Nephron progenitor cell (in vitro differentiated cells): ENCODE results near the gene PCDHGA1.
"Not testable (repeated sequence)": the region's sequence is repeated elsewhere in the genome, so short reads cannot be mapped to it uniquely, and the experiment has no call there.

ENCODE experiments used
- DNase-seq: peaks from one replicate; pipeline ENCODE4 v3.0.0; 2021
- H3K27ac Mint-ChIP-seq: 2 replicates; pipeline ENCODE4 v1.8.0; 2021; ENCODE audit warnings: mild to moderate bottlenecking, moderate library complexity, mixed read lengths
- H3K27me3 Mint-ChIP-seq: 2 replicates; pipeline ENCODE4 v1.8.0; 2021; ENCODE audit warnings: mild to moderate bottlenecking, low read depth, mixed read lengths; ENCODE audit not compliant: poor library complexity
- H3K36me3 Mint-ChIP-seq: 2 replicates; pipeline ENCODE4 v1.8.0; 2021; ENCODE audit warnings: low read depth, mixed read lengths
- H3K4me1 Mint-ChIP-seq: 2 replicates; pipeline ENCODE4 v1.8.0; 2021; ENCODE audit warnings: mixed read lengths
- H3K4me3 Mint-ChIP-seq: 2 replicates; pipeline ENCODE4 v1.8.0; 2021; ENCODE audit warnings: mild to moderate bottlenecking, moderate library complexity, mixed read lengths
- H3K9me3 Mint-ChIP-seq: 2 replicates; pipeline ENCODE4 v1.8.0; 2021; ENCODE audit warnings: mild to moderate bottlenecking, moderate library complexity, mixed read lengths
- TF ChIP-seq, protein P1 (sequence below): fragments of 200-600 bp; sonication (generic); IDR thresholded peaks from 2 replicates; pipeline ENCODE4 v1.5.0; 2021; ENCODE audit warnings: antibody characterized with exemption

The PCDHGA1 gene

DNA sequence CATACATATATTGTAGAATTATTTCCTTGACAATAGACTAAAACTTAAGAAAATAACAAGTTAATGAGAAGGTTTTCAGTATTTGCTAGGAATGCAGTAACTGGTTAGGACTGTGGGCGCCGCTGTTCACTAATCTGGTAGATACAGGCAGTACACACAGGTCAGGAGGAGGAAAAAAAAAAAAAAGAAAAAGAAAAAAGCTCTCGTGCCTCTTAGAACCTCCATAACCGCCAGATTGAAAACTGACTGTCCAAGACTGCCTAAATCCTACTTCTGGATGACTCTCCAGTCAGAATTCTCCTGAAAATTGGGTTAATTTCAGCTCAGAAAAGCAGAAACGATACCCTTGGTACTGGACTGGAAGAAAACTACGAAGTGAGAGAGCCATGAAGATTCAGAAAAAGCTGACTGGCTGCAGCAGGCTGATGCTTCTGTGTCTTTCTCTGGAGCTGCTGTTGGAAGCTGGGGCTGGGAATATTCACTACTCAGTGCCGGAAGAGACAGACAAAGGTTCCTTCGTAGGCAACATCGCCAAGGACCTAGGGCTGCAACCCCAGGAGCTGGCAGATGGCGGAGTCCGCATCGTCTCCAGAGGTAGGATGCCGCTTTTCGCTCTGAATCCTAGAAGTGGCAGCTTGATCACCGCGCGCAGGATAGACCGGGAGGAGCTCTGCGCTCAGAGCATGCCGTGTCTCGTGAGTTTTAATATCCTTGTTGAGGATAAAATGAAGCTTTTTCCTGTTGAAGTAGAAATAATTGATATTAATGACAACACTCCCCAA is at the start of gene PCDHGA1:
Gene PCDHGA1 (plus strand): TSS at position 216 of the 782 bp plus-strand sequence.
- Mint-ChIP-seq H3K36me3 (peaks cover 18% of the 10 kb centered on the region), H3K27ac (no peak within 1 kb of the TSS), H3K9me3 (peaks cover 92% of the 10 kb centered on the region), H3K27me3 (peaks cover 16% of the 10 kb centered on the region), H3K4me3 (no peak within 1 kb of the TSS), H3K4me1 (no peaks in the 10 kb centered on the region)
- DNase-seq = no peak
- TF ChIP-seq, protein P1, sequence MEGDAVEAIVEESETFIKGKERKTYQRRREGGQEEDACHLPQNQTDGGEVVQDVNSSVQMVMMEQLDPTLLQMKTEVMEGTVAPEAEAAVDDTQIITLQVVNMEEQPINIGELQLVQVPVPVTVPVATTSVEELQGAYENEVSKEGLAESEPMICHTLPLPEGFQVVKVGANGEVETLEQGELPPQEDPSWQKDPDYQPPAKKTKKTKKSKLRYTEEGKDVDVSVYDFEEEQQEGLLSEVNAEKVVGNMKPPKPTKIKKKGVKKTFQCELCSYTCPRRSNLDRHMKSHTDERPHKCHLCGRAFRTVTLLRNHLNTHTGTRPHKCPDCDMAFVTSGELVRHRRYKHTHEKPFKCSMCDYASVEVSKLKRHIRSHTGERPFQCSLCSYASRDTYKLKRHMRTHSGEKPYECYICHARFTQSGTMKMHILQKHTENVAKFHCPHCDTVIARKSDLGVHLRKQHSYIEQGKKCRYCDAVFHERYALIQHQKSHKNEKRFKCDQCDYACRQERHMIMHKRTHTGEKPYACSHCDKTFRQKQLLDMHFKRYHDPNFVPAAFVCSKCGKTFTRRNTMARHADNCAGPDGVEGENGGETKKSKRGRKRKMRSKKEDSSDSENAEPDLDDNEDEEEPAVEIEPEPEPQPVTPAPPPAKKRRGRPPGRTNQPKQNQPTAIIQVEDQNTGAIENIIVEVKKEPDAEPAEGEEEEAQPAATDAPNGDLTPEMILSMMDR = no peak

DNA sequence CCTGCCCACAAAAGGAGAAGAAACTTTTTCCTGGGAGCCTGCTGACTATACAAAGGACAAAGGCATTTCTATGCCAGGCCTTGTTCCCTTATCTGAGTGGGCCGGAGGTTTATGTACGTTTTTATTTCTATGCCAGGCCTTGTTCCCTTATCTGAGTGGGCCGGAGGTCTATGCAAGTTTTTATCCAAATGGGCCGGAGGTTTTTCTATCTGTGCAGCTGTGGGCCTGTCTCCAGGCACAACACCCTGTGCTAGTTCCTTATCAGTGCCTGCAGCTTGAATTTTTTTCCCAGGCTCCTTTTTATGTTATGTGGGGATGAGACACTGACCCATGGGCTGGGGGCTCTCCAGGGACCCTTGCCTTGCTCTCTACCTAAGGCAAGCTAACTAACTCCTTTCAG is 31.9 kb upstream of the PCDHGA1 start:
- no peak overlapping the region for H3K27ac Mint-ChIP-seq

DNA sequence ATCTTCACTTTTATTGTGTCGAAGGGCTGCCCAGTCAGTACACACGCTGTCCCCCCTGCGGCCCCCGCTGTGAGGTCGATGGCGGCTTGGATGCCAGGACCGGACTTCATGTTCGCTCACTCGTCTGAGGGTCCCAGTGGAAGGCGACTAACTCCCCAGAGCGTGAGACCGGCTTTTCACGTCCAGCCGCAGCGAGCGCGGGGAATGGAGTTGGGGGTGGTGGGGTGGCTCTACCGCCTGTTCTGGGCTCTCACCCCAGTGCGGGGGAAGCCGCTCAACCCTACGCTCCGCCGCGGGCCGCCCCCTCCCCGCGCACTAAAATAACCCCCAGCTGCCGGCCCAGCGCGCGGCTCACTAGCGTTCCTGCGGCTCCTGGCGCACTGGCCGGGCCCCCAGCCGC is 26.6 kb upstream of the PCDHGA1 start, which contains the start of gene SLC25A2:
Gene SLC25A2 (minus strand): TSS at position 294 of the 400 bp plus-strand sequence. CDS start 184 bp downstream, at position 110.
- H3K9me3 Mint-ChIP-seq = peaks cover 96% of the 10 kb centered on the region
- no peak within 1 kb of the TSS for H3K4me3 Mint-ChIP-seq

More for the DNA sequence above, 31.9 kb upstream of the PCDHGA1 start:
- peaks cover 98% of the 10 kb centered on the region for H3K9me3 Mint-ChIP-seq
- no peak for DNase-seq
- peaks cover 78% of the 10 kb centered on the region for H3K36me3 Mint-ChIP-seq
- no peaks in the 10 kb centered on the region for H3K4me1 Mint-ChIP-seq
- TF ChIP-seq, protein P1 = no peak
- no peak overlapping the region for H3K4me3 Mint-ChIP-seq
- peaks cover 2% of the 10 kb centered on the region for H3K27me3 Mint-ChIP-seq

DNA sequence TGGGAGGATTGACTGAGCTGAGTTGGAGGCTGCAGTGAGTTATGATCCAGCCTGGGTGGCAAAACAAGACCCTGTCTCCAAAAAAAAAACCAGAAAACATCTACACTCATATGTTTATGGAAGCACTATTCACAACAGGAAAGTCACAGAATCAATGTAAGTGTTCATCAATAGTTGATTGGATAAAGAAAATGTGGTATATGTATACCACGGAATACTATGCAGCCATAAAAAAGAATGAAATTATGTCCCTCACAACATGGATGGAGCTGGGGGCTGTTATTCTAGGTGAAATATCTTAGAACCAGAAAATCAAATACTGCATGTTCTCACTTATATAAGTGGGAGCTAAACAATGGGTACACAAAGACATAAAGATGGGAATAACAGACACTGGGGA is 23.7 kb upstream of the PCDHGA1 start:
- peaks cover 97% of the 10 kb centered on the region for H3K9me3 Mint-ChIP-seq

More for the DNA sequence above, 26.6 kb upstream of the PCDHGA1 start, which contains the start of gene SLC25A2:
- no peaks in the 10 kb centered on the region for H3K4me1 Mint-ChIP-seq
- peaks cover 76% of the 10 kb centered on the region for H3K36me3 Mint-ChIP-seq
- no peak within 1 kb of the TSS for H3K27ac Mint-ChIP-seq
- H3K27me3 Mint-ChIP-seq = no peaks in the 10 kb centered on the region
- DNase-seq = no peak
- TF ChIP-seq, protein P1 = no peak

DNA sequence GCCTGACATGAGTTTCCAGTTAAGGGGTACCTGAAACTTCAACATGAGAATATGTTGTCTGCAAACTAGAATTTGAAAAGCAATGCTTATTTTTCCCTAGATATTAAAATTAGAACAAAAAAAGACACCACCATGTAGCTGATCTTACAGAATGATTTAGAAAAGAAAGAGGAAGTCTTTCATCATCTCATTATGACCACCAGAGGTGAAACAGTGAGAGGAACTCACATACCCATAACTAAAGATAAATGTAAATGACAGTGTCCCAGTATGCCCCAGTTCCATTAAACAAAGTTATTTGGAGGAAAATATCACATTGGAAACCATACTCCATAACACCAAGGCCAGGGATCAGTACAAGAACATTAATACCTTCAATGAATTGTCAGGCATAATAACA is 16.6 kb upstream of the PCDHGA1 start:
- TF ChIP-seq, protein P1 = no peak
- H3K9me3 Mint-ChIP-seq = peaks cover 100% of the 10 kb centered on the region
- peaks cover 100% of the 10 kb centered on the region for H3K36me3 Mint-ChIP-seq
- no peak overlapping the region for H3K4me3 Mint-ChIP-seq
- DNase-seq = no peak
- H3K4me1 Mint-ChIP-seq = no peaks in the 10 kb centered on the region
- no peak overlapping the region for H3K27ac Mint-ChIP-seq
- H3K27me3 Mint-ChIP-seq = peaks cover 6% of the 10 kb centered on the region

More for the DNA sequence above, 23.7 kb upstream of the PCDHGA1 start:
- peaks cover 90% of the 10 kb centered on the region for H3K36me3 Mint-ChIP-seq
- DNase-seq = no peak
- no peaks in the 10 kb centered on the region for H3K27me3 Mint-ChIP-seq
- no peaks in the 10 kb centered on the region for H3K4me1 Mint-ChIP-seq
- H3K4me3 Mint-ChIP-seq = no peak overlapping the region
- TF ChIP-seq, protein P1 = no peak
- H3K27ac Mint-ChIP-seq = no peak overlapping the region

DNA sequence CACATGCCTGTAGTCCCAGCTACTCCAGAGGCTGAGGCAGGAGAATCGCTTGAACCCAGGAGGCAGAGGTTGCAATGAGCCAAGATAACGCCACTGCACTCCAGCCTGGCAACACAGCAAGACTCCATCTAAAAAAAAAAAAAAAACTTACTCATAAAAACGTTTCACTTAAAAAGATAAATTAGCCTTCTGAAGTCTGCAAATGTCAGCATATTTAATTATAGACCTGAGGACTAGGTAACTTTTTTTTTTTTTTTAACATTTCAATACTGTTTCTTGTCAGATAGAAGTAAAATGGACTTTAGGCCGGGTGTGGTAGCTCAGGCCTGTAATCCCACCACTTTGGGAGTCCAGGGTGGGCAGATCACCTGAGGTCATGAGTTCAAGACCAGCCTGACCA is 13.4 kb upstream of the PCDHGA1 start:
- H3K27ac Mint-ChIP-seq, H3K4me3 Mint-ChIP-seq, DNase-seq, H3K4me1 Mint-ChIP-seq: not testable (repeated sequence)
- H3K9me3 Mint-ChIP-seq = peaks cover 100% of the 10 kb centered on the region
- H3K27me3 Mint-ChIP-seq = peaks cover 21% of the 10 kb centered on the region
- peaks cover 97% of the 10 kb centered on the region for H3K36me3 Mint-ChIP-seq
